Neural progenitor cell (in vitro differentiated cells): Measurements from ENCODE around the gene MS4A4A. TPM values are rescaled to one million over a fixed set of nuclear protein-coding genes. Genes with fewer than 3 reads are reported as not detected.

ENCODE experiments used
- DNase-seq: peaks from one replicate; pipeline ENCODE4 v3.0.0-alpha.2; 2016; ENCODE audit warnings: low spot score
- H2AFZ ChIP-seq: fragments of 200-600 bp; sonication (generic); replicated peaks from 2 replicates; pipeline ENCODE4 v1.6.1; 2016; ENCODE audit warnings: antibody characterized with exemption
- H3F3A ChIP-seq: fragments of 200-600 bp; sonication (generic); 2 replicates; pipeline ENCODE4 v1.6.1; 2016; ENCODE audit warnings: antibody characterized with exemption, low read depth
- H3K27ac ChIP-seq: fragments of 200-600 bp; sonication (generic); 2 replicates; pipeline ENCODE4 v1.5.1; 2016; ENCODE audit warnings: mild to moderate bottlenecking
- H3K27me3 ChIP-seq: fragments of 200-600 bp; sonication (generic); 2 replicates; pipeline ENCODE4 v1.6.1; 2016; ENCODE audit warnings: mild to moderate bottlenecking, moderate library complexity
- H3K36me3 ChIP-seq: fragments of 200-600 bp; sonication (generic); 2 replicates; pipeline ENCODE4 v1.5.1; 2016
- H3K4me1 ChIP-seq: fragments of 200-600 bp; sonication (generic); 2 replicates; pipeline ENCODE4 v1.6.1; 2016; ENCODE audit warnings: mixed run types
- H3K4me2 ChIP-seq: fragments of 200-600 bp; sonication (generic); 2 replicates; pipeline ENCODE4 v1.6.1; 2016
- H3K4me3 ChIP-seq: fragments of 200-600 bp; sonication (generic); 2 replicates; pipeline ENCODE4 v1.5.1; 2016
- H3K79me2 ChIP-seq: fragments of 200-600 bp; sonication (generic); 2 replicates; pipeline ENCODE4 v1.6.1; 2016; ENCODE audit warnings: low read depth
- H3K9ac ChIP-seq: fragments of 200-600 bp; sonication (generic); 2 replicates; pipeline ENCODE4 v1.6.1; 2016
- H3K9me3 ChIP-seq: fragments of 200-600 bp; sonication (generic); 2 replicates; pipeline ENCODE4 v1.5.1; 2016; ENCODE audit warnings: low read depth
- H4K20me1 ChIP-seq: fragments of 200-600 bp; sonication (generic); 2 replicates; pipeline ENCODE4 v1.6.1; 2016; ENCODE audit warnings: low read depth
- H3K27ac Mint-ChIP-seq: 3 replicates; pipeline ENCODE4 v1.8.0; 2021; ENCODE audit warnings: mixed read lengths
- H3K27me3 Mint-ChIP-seq: 2 replicates; pipeline ENCODE4 v1.8.0; 2022; ENCODE audit warnings: low read depth, mild to moderate bottlenecking, inconsistent platforms, moderate library complexity, mixed read lengths; ENCODE audit not compliant: insufficient read depth
- H3K36me3 Mint-ChIP-seq: 3 replicates; pipeline ENCODE4 v1.8.0; 2021; ENCODE audit warnings: mixed read lengths
- H3K4me1 Mint-ChIP-seq: 3 replicates; pipeline ENCODE4 v1.8.0; 2021; ENCODE audit warnings: mixed read lengths
- H3K4me3 Mint-ChIP-seq: 3 replicates; pipeline ENCODE4 v1.8.0; 2021; ENCODE audit warnings: mild to moderate bottlenecking, moderate library complexity, mixed read lengths
- H3K9me3 Mint-ChIP-seq: 3 replicates; pipeline ENCODE4 v1.8.0; 2020; ENCODE audit warnings: mixed read lengths
- CTCF ChIP-seq: fragments of 200-600 bp; sonication (generic); IDR thresholded peaks from 2 replicates; pipeline ENCODE4 v1.5.1; 2017; ENCODE audit warnings: antibody characterized with exemption, mild to moderate bottlenecking
- EZH2 ChIP-seq: fragments of 200-600 bp; sonication (generic); IDR thresholded peaks from 2 replicates; pipeline ENCODE4 v1.6.1; 2017; ENCODE audit warnings: antibody characterized with exemption, mild to moderate bottlenecking, moderate library complexity
- EZH2phosphoT487 ChIP-seq: fragments of 200-600 bp; sonication (generic); IDR thresholded peaks from 2 replicates; pipeline ENCODE4 v1.6.1; 2017; ENCODE audit warnings: antibody characterized with exemption
- total RNA-seq: library from RNA; depleted of rRNA; stranded (reverse); fragments of >200 nt; gene quantifications from 2 replicates; pipeline ENCODE4 v1.2.3, GENCODE V29; 2015; ENCODE audit warnings: low replicate concordance

The MS4A4A gene
- total RNA-seq, 1 donor from 2014 or later, result not detected

GRCh38 chr11:60328460-60328859 is 48.0 kb downstream of the MS4A4A start:
- no peaks in the 10 kb centered on the region for H3K4me1 Mint-ChIP-seq
- Histone ChIP-seq H2AFZ (no peak overlapping the region), H3K4me2 (no peak overlapping the region), H3K4me1 (no peaks in the 10 kb centered on the region), H3K36me3 (no peaks in the 10 kb centered on the region), H3K9me3 (no peaks in the 10 kb centered on the region), H3K79me2 (no peaks in the 10 kb centered on the region), H3K9ac (no peak overlapping the region), H3K27ac (no peak overlapping the region), H3F3A (no peaks in the 10 kb centered on the region), H3K27me3 (no peaks in the 10 kb centered on the region), H3K4me3 (no peak overlapping the region), H4K20me1 (no peaks in the 10 kb centered on the region)
- no peak overlapping the region for H3K4me3 Mint-ChIP-seq
- no peak overlapping the region for H3K27ac Mint-ChIP-seq
- no peak for DNase-seq
- H3K9me3 Mint-ChIP-seq, result peaks cover 21% of the 10 kb centered on the region
- H3K27me3 Mint-ChIP-seq, result no peaks in the 10 kb centered on the region
- peaks cover 2% of the 10 kb centered on the region for H3K36me3 Mint-ChIP-seq
- TF ChIP-seq EZH2, result no peak
- no peak for TF ChIP-seq CTCF
- TF ChIP-seq EZH2phosphoT487, result no peak

- Histone ChIP-seq H3K36me3 (no peaks in the 10 kb centered on the region), H3K79me2 (no peaks in the 10 kb centered on the region), H3K27ac (no peak overlapping the region), H4K20me1 (no peaks in the 10 kb centered on the region), H3K4me1 (no peaks in the 10 kb centered on the region), H3K4me3 (no peak overlapping the region), H2AFZ (no peak overlapping the region), H3K9ac (no peak overlapping the region), H3K9me3 (no peaks in the 10 kb centered on the region), H3K27me3 (no peaks in the 10 kb centered on the region), H3K4me2 (no peak overlapping the region), H3F3A (no peaks in the 10 kb centered on the region)
- no peak overlapping the region for H3K27ac Mint-ChIP-seq
- H3K36me3 Mint-ChIP-seq, result peaks cover 2% of the 10 kb centered on the region
- DNase-seq, result no peak
- H3K27me3 Mint-ChIP-seq, result no peaks in the 10 kb centered on the region
- TF ChIP-seq EZH2 (no peak), EZH2phosphoT487 (no peak), CTCF (no peak)
- no peak overlapping the region for H3K4me3 Mint-ChIP-seq
- H3K4me1 Mint-ChIP-seq, result peaks cover 3% of the 10 kb centered on the region
- H3K9me3 Mint-ChIP-seq, result peaks cover 21% of the 10 kb centered on the region
Observed at GRCh38 chr11:60332846-60333245, 52.4 kb downstream of the MS4A4A start.

- no peak overlapping the region for H3K27ac ChIP-seq
- H3K27me3 ChIP-seq, result no peaks in the 10 kb centered on the region
- H3K4me1 ChIP-seq, result no peaks in the 10 kb centered on the region
- no peaks in the 10 kb centered on the region for H3F3A ChIP-seq
- H2AFZ ChIP-seq, result peak overlapping the region; percentile 90
- Mint-ChIP-seq H3K4me1 (peaks cover 5% of the 10 kb centered on the region), H3K27ac (no peak overlapping the region), H3K36me3 (peaks cover 2% of the 10 kb centered on the region), H3K9me3 (peaks cover 16% of the 10 kb centered on the region), H3K27me3 (no peaks in the 10 kb centered on the region), H3K4me3 (no peak overlapping the region)
- no peak overlapping the region for H3K9ac ChIP-seq
- no peaks in the 10 kb centered on the region for H3K36me3 ChIP-seq
- H3K79me2 ChIP-seq, result no peaks in the 10 kb centered on the region
- H3K9me3 ChIP-seq, result no peaks in the 10 kb centered on the region
- DNase-seq, result peak; percentile 68
- no peak overlapping the region for H3K4me2 ChIP-seq
- peak; percentile 69 for TF ChIP-seq CTCF
- no peak for TF ChIP-seq EZH2
- H3K4me3 ChIP-seq, result no peak overlapping the region
- H4K20me1 ChIP-seq, result no peaks in the 10 kb centered on the region
Observed at GRCh38 chr11:60334005-60334620, 53.6 kb downstream of the MS4A4A start.
